ENCODE measurements around the gene LYZ. TPM values are rescaled to one million over a fixed set of nuclear protein-coding genes. Genes with fewer than 3 reads are reported as not detected.
A peak's percentile ranks its signal among the peaks of the same experiment; 100 is the strongest.

Gene LYZ
- 0.06 TPM for polyA plus RNA-seq (2013, experiment 1 of 2)
- polyA plus RNA-seq (2013, experiment 2 of 2) = 0.04 TPM

- Histone ChIP-seq H2AFZ (ENCODE audit: low read length) (peak within 1 kb of the TSS; percentile 12), H3K4ac (ENCODE audit: low read length) (no peak within 1 kb of the TSS), H3K23ac (ENCODE audit: low read depth, low read length, poor library complexity) (no peak within 1 kb of the TSS), H3K4me3 (ENCODE audit: low read length in 2 of 2) (no peak within 1 kb of the TSS), H2BK5ac (ENCODE audit: low read length) (no peak within 1 kb of the TSS), H4K8ac (ENCODE audit: low read depth, low read length) (no peak within 1 kb of the TSS), H3K27ac (replicated peaks; ENCODE audit: low read length) (no peak within 1 kb of the TSS), H3K79me1 (ENCODE audit: low read depth, low read length) (no peaks in the 10 kb centered on the region), H4K91ac (ENCODE audit: low read depth, low read length, poor library complexity) (no peak within 1 kb of the TSS), H3K14ac (ENCODE audit: low read length) (no peak within 1 kb of the TSS), H2BK12ac (ENCODE audit: low read length) (no peak within 1 kb of the TSS), H3K27me3 (ENCODE audit: control insufficient read depth in 3 of 3, insufficient read depth in 3 of 3, low read depth in 1 of 3, low read length in 3 of 3) (peaks cover 0 to 6% (median 0%) of the 10 kb centered on the region in 3 experiments), H3K18ac (ENCODE audit: low read length) (no peak within 1 kb of the TSS), H2BK15ac (ENCODE audit: low read length) (no peak within 1 kb of the TSS), H2BK120ac (ENCODE audit: low read depth, low read length) (no peak within 1 kb of the TSS), H3K4me1 (ENCODE audit: control insufficient read depth in 2 of 2, insufficient read depth in 1 of 2, low read depth in 1 of 2, low read length in 2 of 2) (peaks cover 0 to 3% of the 10 kb centered on the region in 2 donors), H3K9ac (ENCODE audit: low read depth, low read length, poor library complexity) (no peak within 1 kb of the TSS), H3K4me2 (ENCODE audit: insufficient read depth, low read length, poor library complexity, severe bottlenecking) (no peak within 1 kb of the TSS), H3K36me3 (replicated peaks in 1 of 2; ENCODE audit: control insufficient read depth in 2 of 2, insufficient read depth in 2 of 2, low read length in 2 of 2) (no peaks in the 10 kb centered on the region), H2AK5ac (ENCODE audit: low read depth, low read length) (no peak within 1 kb of the TSS), H3K9me3 (replicated peaks in 1 of 2; ENCODE audit: control insufficient read depth in 2 of 2, insufficient read depth in 1 of 2, low read depth in 1 of 2, low read length in 2 of 2) (no peaks in the 10 kb centered on the region)
- no peak for DNase-seq (ENCODE audit: low spot score)
- WGBS, 2 donors (ENCODE audit: extremely low coverage in 2 of 2, insufficient read length in 2 of 2, insufficient replicate concordance in 1 of 2) = no CpG with 5 or more reads among the region's 4 CpGs
These were observed at the start of gene LYZ for GRCh38 chr12:69348162-69348938. TSS of gene LYZ (plus strand) at chr12:69348381. CDS start at chr12:69348409, 28 bp downstream.

- Histone ChIP-seq H3K27ac (replicated peaks; ENCODE audit: low read length) (no peak overlapping the region), H3K4ac (ENCODE audit: low read length) (no peak overlapping the region), H3K36me3 (replicated peaks in 1 of 2; ENCODE audit: control insufficient read depth in 2 of 2, insufficient read depth in 2 of 2, low read length in 2 of 2) (no peaks in the 10 kb centered on the region), H4K8ac (ENCODE audit: low read depth, low read length) (no peak overlapping the region), H2AK5ac (ENCODE audit: low read depth, low read length) (no peak overlapping the region), H3K4me3 (ENCODE audit: low read length in 2 of 2) (no peak overlapping the region), H3K18ac (ENCODE audit: low read length) (no peak overlapping the region), H3K4me2 (ENCODE audit: insufficient read depth, low read length, poor library complexity, severe bottlenecking) (no peak overlapping the region), H3K9me3 (replicated peaks in 1 of 2; ENCODE audit: control insufficient read depth in 2 of 2, insufficient read depth in 1 of 2, low read depth in 1 of 2, low read length in 2 of 2) (peaks cover 2 to 7% of the 10 kb centered on the region in 2 donors), H3K4me1 (ENCODE audit: control insufficient read depth in 2 of 2, insufficient read depth in 1 of 2, low read depth in 1 of 2, low read length in 2 of 2) (no peaks in the 10 kb centered on the region), H4K91ac (ENCODE audit: low read depth, low read length, poor library complexity) (no peak overlapping the region), H3K23ac (ENCODE audit: low read depth, low read length, poor library complexity) (no peak overlapping the region), H2BK12ac (ENCODE audit: low read length) (no peak overlapping the region), H2BK5ac (ENCODE audit: low read length) (no peak overlapping the region), H3K14ac (ENCODE audit: low read length) (no peak overlapping the region), H3K9ac (ENCODE audit: low read depth, low read length, poor library complexity) (no peak overlapping the region), H3K27me3 (ENCODE audit: control insufficient read depth in 3 of 3, insufficient read depth in 3 of 3, low read depth in 1 of 3, low read length in 3 of 3) (no peaks in the 10 kb centered on the region), H3K79me1 (ENCODE audit: low read depth, low read length) (no peaks in the 10 kb centered on the region), H2AFZ (ENCODE audit: low read length) (no peak overlapping the region), H2BK120ac (ENCODE audit: low read depth, low read length) (no peak overlapping the region), H2BK15ac (ENCODE audit: low read length) (no peak overlapping the region)
- no CpG with 5 or more reads among the region's 2 CpGs for WGBS, 2 donors (ENCODE audit: extremely low coverage in 2 of 2, insufficient read length in 2 of 2, insufficient replicate concordance in 1 of 2)
- no peak for DNase-seq (ENCODE audit: low spot score)
These were observed 49.2 kb upstream of the LYZ start for GRCh38 chr12:69298947-69299346.

DNA sequence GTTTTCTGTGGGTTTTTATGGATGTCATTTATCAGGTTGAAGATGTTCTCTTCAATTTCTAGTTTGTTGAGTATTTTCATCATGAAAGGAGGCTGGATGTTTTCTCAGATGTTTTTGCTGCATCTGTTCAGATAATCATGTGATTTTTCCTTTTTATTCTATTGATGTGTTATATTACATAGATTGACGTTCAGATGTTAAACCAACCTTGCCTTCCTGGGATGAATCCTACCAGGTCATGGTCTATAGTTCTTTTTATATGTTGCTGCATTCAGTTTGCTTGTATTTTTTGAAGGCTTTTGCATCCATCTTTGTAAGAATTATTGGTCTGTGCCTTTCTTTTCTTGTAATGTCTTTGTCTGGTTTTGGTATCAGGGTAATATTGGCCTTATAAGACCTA, 43.9 kb upstream of the LYZ start:
- Histone ChIP-seq H2BK120ac (ENCODE audit: low read depth, low read length) (no peak overlapping the region), H2BK15ac (ENCODE audit: low read length) (no peak overlapping the region), H3K14ac (ENCODE audit: low read length) (no peak overlapping the region), H3K9ac (ENCODE audit: low read depth, low read length, poor library complexity) (no peak overlapping the region), H3K18ac (ENCODE audit: low read length) (no peak overlapping the region), H3K4ac (ENCODE audit: low read length) (no peak overlapping the region), H2BK5ac (ENCODE audit: low read length) (no peak overlapping the region), H3K27ac (replicated peaks; ENCODE audit: low read length) (no peak overlapping the region), H2AFZ (ENCODE audit: low read length) (no peak overlapping the region), H3K4me1 (ENCODE audit: control insufficient read depth in 2 of 2, insufficient read depth in 1 of 2, low read depth in 1 of 2, low read length in 2 of 2) (no peaks in the 10 kb centered on the region), H4K8ac (ENCODE audit: low read depth, low read length) (no peak overlapping the region), H3K23ac (ENCODE audit: low read depth, low read length, poor library complexity) (no peak overlapping the region), H3K4me3 (ENCODE audit: low read length in 2 of 2) (no peak overlapping the region), H3K27me3 (ENCODE audit: control insufficient read depth in 3 of 3, insufficient read depth in 3 of 3, low read depth in 1 of 3, low read length in 3 of 3) (no peaks in the 10 kb centered on the region), H3K9me3 (replicated peaks in 1 of 2; ENCODE audit: control insufficient read depth in 2 of 2, insufficient read depth in 1 of 2, low read depth in 1 of 2, low read length in 2 of 2) (no peaks in the 10 kb centered on the region), H3K4me2 (ENCODE audit: insufficient read depth, low read length, poor library complexity, severe bottlenecking) (no peak overlapping the region), H3K36me3 (replicated peaks in 1 of 2; ENCODE audit: control insufficient read depth in 2 of 2, insufficient read depth in 2 of 2, low read length in 2 of 2) (no peaks in the 10 kb centered on the region), H2AK5ac (ENCODE audit: low read depth, low read length) (no peak overlapping the region), H3K79me1 (ENCODE audit: low read depth, low read length) (no peaks in the 10 kb centered on the region), H4K91ac (ENCODE audit: low read depth, low read length, poor library complexity) (no peak overlapping the region), H2BK12ac (ENCODE audit: low read length) (no peak overlapping the region)
- WGBS, 2 donors (ENCODE audit: extremely low coverage in 2 of 2, insufficient read length in 2 of 2, insufficient replicate concordance in 1 of 2) = no CpG with 5 or more reads among the region's 1 CpG
- no peak for DNase-seq (ENCODE audit: low spot score)

DNA sequence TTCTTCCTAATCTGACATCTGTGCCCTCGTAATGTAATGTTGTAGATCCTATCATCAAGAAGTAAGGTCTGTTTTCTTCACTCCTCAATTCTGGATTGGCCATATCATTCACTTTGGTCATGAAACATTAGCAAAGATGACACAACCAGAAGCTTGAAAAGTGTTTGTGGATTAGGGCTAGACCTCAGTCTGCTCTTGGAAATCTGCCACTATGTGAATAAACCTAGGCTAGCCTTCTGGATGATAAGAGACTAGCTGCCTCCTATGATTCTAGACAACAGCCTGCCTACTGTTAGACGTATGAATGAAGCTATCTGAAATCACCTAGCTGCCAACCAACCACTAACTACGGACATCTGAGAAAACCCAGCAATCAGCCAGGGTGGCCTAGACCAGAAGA, 38.7 kb upstream of the LYZ start:
- Histone ChIP-seq H4K8ac (ENCODE audit: low read depth, low read length) (no peak overlapping the region), H2BK120ac (ENCODE audit: low read depth, low read length) (no peak overlapping the region), H3K9me3 (replicated peaks in 1 of 2; ENCODE audit: control insufficient read depth in 2 of 2, insufficient read depth in 1 of 2, low read depth in 1 of 2, low read length in 2 of 2) (no peaks in the 10 kb centered on the region), H3K79me1 (ENCODE audit: low read depth, low read length) (no peaks in the 10 kb centered on the region), H3K27ac (replicated peaks; ENCODE audit: low read length) (no peak overlapping the region), H3K9ac (ENCODE audit: low read depth, low read length, poor library complexity) (no peak overlapping the region), H3K4me3 (ENCODE audit: low read length in 2 of 2) (no peak overlapping the region), H3K18ac (ENCODE audit: low read length) (no peak overlapping the region), H2BK5ac (ENCODE audit: low read length) (no peak overlapping the region), H2AK5ac (ENCODE audit: low read depth, low read length) (no peak overlapping the region), H4K91ac (ENCODE audit: low read depth, low read length, poor library complexity) (no peak overlapping the region), H2AFZ (ENCODE audit: low read length) (no peak overlapping the region), H3K36me3 (replicated peaks in 1 of 2; ENCODE audit: control insufficient read depth in 2 of 2, insufficient read depth in 2 of 2, low read length in 2 of 2) (no peaks in the 10 kb centered on the region), H2BK15ac (ENCODE audit: low read length) (no peak overlapping the region), H3K23ac (ENCODE audit: low read depth, low read length, poor library complexity) (no peak overlapping the region), H3K14ac (ENCODE audit: low read length) (no peak overlapping the region), H2BK12ac (ENCODE audit: low read length) (no peak overlapping the region), H3K4ac (ENCODE audit: low read length) (no peak overlapping the region), H3K4me1 (ENCODE audit: control insufficient read depth in 2 of 2, insufficient read depth in 1 of 2, low read depth in 1 of 2, low read length in 2 of 2) (no peaks in the 10 kb centered on the region), H3K4me2 (ENCODE audit: insufficient read depth, low read length, poor library complexity, severe bottlenecking) (no peak overlapping the region), H3K27me3 (ENCODE audit: control insufficient read depth in 3 of 3, insufficient read depth in 3 of 3, low read depth in 1 of 3, low read length in 3 of 3) (no peaks in the 10 kb centered on the region)
- WGBS, 2 donors (ENCODE audit: extremely low coverage in 2 of 2, insufficient read length in 2 of 2, insufficient replicate concordance in 1 of 2) = no CpG with 5 or more reads among the region's 3 CpGs
- no peak for DNase-seq (ENCODE audit: low spot score)

All from neuronal stem cell (in vitro differentiated cells).